ENCODE results near the gene SLC1A3. TPM values are rescaled to one million over a fixed set of nuclear protein-coding genes. Genes with fewer than 3 reads are reported as not detected.

SLC1A3 gene
- total RNA-seq, 1 experiment from 2014 or later = 18.6 TPM

- H2AK5ac ChIP-seq (ENCODE audit: insufficient read length, low read length) = no peak overlapping the region
- no peaks in the 10 kb centered on the region for H3K4me1 ChIP-seq (ENCODE audit: insufficient read depth, low read length)
- Mint-ChIP-seq H3K27ac (no peak overlapping the region), H3K27me3 (ENCODE audit: low read depth) (peaks cover 3% of the 10 kb centered on the region), H3K36me3 (ENCODE audit: insufficient read depth in 1 of 3, low read depth in 3 of 3) (no peaks in the 10 kb centered on the region), H3K4me1 (peaks cover 0 to 3% of the 10 kb centered on the region in 2 experiments; a peak in 1 of 4 replicates), H3K9me3 (0 out of 5 replicates have a peak, but pooled peaks cover 3% of the 10 kb centered on the region in 2 experiments), H3K4me3 (no peak overlapping the region)
- H2BK20ac ChIP-seq (ENCODE audit: low read depth, low read length, poor library complexity, severe bottlenecking) = no peak overlapping the region
- no CpG with 5 or more reads among the region's 3 CpGs for WGBS (ENCODE audit: extremely low coverage, insufficient read length, low lambda C conversion rate)
- H2BK5ac ChIP-seq (ENCODE audit: insufficient read length, low read length) = no peak overlapping the region
- H3K14ac ChIP-seq (ENCODE audit: insufficient read depth, low read length) = no peak overlapping the region
- H3K4me2 ChIP-seq (ENCODE audit: insufficient read depth, insufficient read length, low read length) = no peak overlapping the region
- H3K23ac ChIP-seq (ENCODE audit: insufficient read length, low read depth, low read length) = no peak overlapping the region
- H4K8ac ChIP-seq (replicated peaks; ENCODE audit: insufficient read length, low read depth, low read length) = no peak overlapping the region
- H2BK120ac ChIP-seq (ENCODE audit: low read depth, low read length, poor library complexity, severe bottlenecking) = no peak overlapping the region
- no peak overlapping the region for H2BK12ac ChIP-seq (ENCODE audit: insufficient read length, low read depth, low read length)
- H4K5ac ChIP-seq (ENCODE audit: insufficient read length, low read depth, low read length) = no peak overlapping the region
- no peaks in the 10 kb centered on the region for H3K79me1 ChIP-seq (ENCODE audit: insufficient read depth, low read depth, low read length, poor library complexity, severe bottlenecking)
- no peak overlapping the region for H3K18ac ChIP-seq (ENCODE audit: insufficient read length, low read depth, low read length)
- no peaks in the 10 kb centered on the region for H3K9me3 ChIP-seq (ENCODE audit: control insufficient read depth, low read depth, low read length)
- H3K4ac ChIP-seq (ENCODE audit: low read depth, low read length) = no peak overlapping the region
- H3K79me2 ChIP-seq (ENCODE audit: insufficient read depth, low read length) = no peaks in the 10 kb centered on the region
- H3K27me3 ChIP-seq (ENCODE audit: insufficient read depth, low read length) = no peaks in the 10 kb centered on the region
- no peak overlapping the region for H3K56ac ChIP-seq (ENCODE audit: insufficient read length, low read depth, low read length)
- no peak overlapping the region for H3K27ac ChIP-seq (ENCODE audit: insufficient read length, low read depth, low read length)
- no peak overlapping the region for H3K9ac ChIP-seq (ENCODE audit: extremely low read depth, insufficient read length, low read length)
- H4K91ac ChIP-seq (ENCODE audit: insufficient read length, low read depth, low read length) = no peak overlapping the region
- no peak for TF ChIP-seq CTCF (conservative IDR thresholded peaks at IDR 0.05)
- no peaks in the 10 kb centered on the region for H3K23me2 ChIP-seq (ENCODE audit: insufficient read length, low read depth, low read length, poor library complexity, severe bottlenecking)
- H2BK15ac ChIP-seq (ENCODE audit: low read depth, low read length) = no peak overlapping the region
- no peak for DNase-seq
- no peak overlapping the region for H2AFZ ChIP-seq (ENCODE audit: low read length)
- no peak overlapping the region for H3T11ph ChIP-seq (ENCODE audit: low read length)
- no peaks in the 10 kb centered on the region for H4K20me1 ChIP-seq (ENCODE audit: control insufficient read depth, insufficient read depth, insufficient read length)
Measured at GRCh38 chr5:36712706-36713105, 106.3 kb downstream of the SLC1A3 start.

All from H9 (cell line).